ES-I3 (cell line): ENCODE data around the gene TMEM18.

ENCODE experiments used
- H3K36me3 ChIP-seq: 2 replicates; pipeline ENCODE4 v1.6.1; 2013; ENCODE audit warnings: mild to moderate bottlenecking, low read length, control low read depth, moderate library complexity; ENCODE audit not compliant: insufficient read depth
- H3K4me1 ChIP-seq: 2 replicates; pipeline ENCODE4 v1.6.1; 2013; ENCODE audit warnings: mild to moderate bottlenecking, control low read depth, low read length; ENCODE audit not compliant: insufficient read depth
- H3K9ac ChIP-seq: 2 replicates; pipeline ENCODE4 v1.6.1; 2013; ENCODE audit warnings: low read depth, mild to moderate bottlenecking, low read length, moderate library complexity
- H3K9me3 ChIP-seq: 2 replicates; pipeline ENCODE4 v1.6.1; 2013; ENCODE audit warnings: mild to moderate bottlenecking, low read length, moderate library complexity; ENCODE audit not compliant: control insufficient read depth, insufficient read depth

Gene TMEM18

DNA sequence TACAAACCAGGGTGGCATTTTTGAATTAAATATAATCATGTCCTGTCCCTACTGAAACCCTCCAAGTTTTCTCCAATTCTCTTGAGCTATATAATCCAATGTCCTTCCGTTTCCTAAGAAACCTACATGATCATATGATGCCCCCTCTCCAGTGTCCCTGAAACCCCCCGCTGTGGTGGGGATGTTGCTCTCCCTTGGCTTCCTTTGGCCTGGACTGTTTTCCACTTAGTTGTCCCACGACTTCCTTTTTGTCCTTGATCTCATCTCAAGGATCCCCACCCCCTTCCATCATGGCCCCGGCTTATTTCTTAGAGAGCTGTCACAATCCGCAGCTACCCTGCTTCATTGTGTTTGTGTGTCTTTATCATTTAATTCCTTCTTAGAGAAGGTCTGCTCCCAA is 43.8 kb downstream of the TMEM18 start:
- Histone ChIP-seq H3K9ac (no peak overlapping the region), H3K4me1 (no peaks in the 10 kb centered on the region), H3K9me3 (no peaks in the 10 kb centered on the region; the same call in 1 of the 2 replicates)

GRCh38 chr2:632471-632870 is 44.7 kb downstream of the TMEM18 start:
- H3K9me3 ChIP-seq: no peaks in the 10 kb centered on the region; the same call in 1 of the 2 replicates
- H3K36me3 ChIP-seq: no peaks in the 10 kb centered on the region
- no peaks in the 10 kb centered on the region for H3K4me1 ChIP-seq
- no peak overlapping the region for H3K9ac ChIP-seq

More for the DNA sequence above, 43.8 kb downstream of the TMEM18 start:
- H3K36me3 ChIP-seq: no peaks in the 10 kb centered on the region

GRCh38 chr2:631741-632140 is 45.5 kb downstream of the TMEM18 start:
- no peak overlapping the region for H3K9ac ChIP-seq
- H3K36me3 ChIP-seq: no peaks in the 10 kb centered on the region
- no peaks in the 10 kb centered on the region for H3K4me1 ChIP-seq
- H3K9me3 ChIP-seq: no peaks in the 10 kb centered on the region; the same call in 1 of the 2 replicates

DNA sequence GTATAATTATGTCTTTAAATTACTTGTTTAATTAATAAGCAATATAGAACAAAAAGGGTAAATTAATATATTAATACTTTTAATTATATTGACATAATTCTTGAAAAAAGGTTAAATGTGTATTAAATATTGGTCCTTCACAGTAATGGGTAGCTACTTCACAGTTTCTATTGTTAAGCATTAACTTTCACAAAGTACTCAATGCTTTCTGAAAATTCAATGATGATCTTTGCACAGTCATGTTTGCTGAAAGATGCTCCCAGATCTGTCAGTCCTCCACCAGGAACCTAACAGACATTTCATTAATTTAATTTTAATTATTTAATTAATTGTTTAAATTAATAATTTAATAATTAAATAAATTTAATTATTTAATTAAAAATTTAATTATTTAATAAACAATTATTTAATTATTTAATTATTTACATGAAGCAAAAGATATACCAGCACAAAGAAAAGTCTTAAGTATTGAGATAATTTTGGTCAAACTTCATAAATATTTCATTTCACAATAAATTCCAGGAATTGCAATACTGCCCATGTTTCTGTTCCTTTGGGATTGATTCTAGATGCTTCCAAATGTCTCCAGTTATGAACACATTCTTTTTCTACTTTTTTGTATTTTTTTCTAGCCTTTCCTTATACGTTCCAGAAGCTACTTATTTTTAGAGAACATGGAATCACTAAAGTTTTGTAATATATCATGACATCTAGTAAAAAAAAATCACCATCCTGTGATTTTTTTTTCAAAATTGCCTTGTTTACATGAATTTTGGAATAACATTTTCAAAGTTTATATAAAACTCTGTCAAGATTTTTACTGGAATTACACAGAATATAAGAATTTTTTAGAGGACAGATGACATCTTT is 46.5 kb downstream of the TMEM18 start:
- Histone ChIP-seq H3K9ac (no peak overlapping the region), H3K4me1 (no peaks in the 10 kb centered on the region), H3K36me3 (no peaks in the 10 kb centered on the region), H3K9me3 (no peaks in the 10 kb centered on the region; the same call in 1 of the 2 replicates)

- H3K9me3 ChIP-seq: no peaks in the 10 kb centered on the region; the same call in 1 of the 2 replicates
- no peak overlapping the region for H3K9ac ChIP-seq
- no peaks in the 10 kb centered on the region for H3K36me3 ChIP-seq
- H3K4me1 ChIP-seq: no peaks in the 10 kb centered on the region
These were observed 47.2 kb downstream of the TMEM18 start for GRCh38 chr2:629961-630360.

DNA sequence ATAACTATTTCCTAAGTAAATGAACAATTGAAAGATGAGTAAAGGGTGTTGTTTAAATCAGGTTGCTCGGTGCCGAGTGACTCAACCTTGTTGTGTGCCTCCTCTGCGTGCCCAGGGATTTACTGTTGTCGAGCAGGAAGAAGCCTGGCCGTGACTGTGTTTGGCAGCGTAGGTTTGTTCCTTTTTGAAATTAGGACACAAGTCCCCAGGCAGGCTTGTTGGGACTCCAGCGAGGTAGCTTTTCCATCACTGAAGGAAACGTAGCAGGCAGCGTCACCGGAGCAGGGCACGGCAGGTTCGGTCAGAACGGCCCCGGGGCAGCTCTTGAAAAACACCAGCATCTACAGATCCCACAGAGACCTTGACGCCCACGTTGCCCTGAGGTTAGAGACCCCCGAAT is 48.6 kb downstream of the TMEM18 start:
- no peaks in the 10 kb centered on the region; the same call in 1 of the 2 replicates for H3K9me3 ChIP-seq
- no peaks in the 10 kb centered on the region for H3K36me3 ChIP-seq
- no peaks in the 10 kb centered on the region for H3K4me1 ChIP-seq
- H3K9ac ChIP-seq: no peak overlapping the region

GRCh38 chr2:627926-628560 is 49.2 kb downstream of the TMEM18 start:
- Histone ChIP-seq H3K36me3 (no peaks in the 10 kb centered on the region), H3K9ac (no peak overlapping the region), H3K4me1 (no peaks in the 10 kb centered on the region), H3K9me3 (no peaks in the 10 kb centered on the region; the same call in 1 of the 2 replicates)

GRCh38 chr2:627340-627709 is 49.9 kb downstream of the TMEM18 start:
- Histone ChIP-seq H3K9me3 (no peaks in the 10 kb centered on the region; the same call in 1 of the 2 replicates), H3K4me1 (no peaks in the 10 kb centered on the region), H3K36me3 (no peaks in the 10 kb centered on the region)

DNA sequence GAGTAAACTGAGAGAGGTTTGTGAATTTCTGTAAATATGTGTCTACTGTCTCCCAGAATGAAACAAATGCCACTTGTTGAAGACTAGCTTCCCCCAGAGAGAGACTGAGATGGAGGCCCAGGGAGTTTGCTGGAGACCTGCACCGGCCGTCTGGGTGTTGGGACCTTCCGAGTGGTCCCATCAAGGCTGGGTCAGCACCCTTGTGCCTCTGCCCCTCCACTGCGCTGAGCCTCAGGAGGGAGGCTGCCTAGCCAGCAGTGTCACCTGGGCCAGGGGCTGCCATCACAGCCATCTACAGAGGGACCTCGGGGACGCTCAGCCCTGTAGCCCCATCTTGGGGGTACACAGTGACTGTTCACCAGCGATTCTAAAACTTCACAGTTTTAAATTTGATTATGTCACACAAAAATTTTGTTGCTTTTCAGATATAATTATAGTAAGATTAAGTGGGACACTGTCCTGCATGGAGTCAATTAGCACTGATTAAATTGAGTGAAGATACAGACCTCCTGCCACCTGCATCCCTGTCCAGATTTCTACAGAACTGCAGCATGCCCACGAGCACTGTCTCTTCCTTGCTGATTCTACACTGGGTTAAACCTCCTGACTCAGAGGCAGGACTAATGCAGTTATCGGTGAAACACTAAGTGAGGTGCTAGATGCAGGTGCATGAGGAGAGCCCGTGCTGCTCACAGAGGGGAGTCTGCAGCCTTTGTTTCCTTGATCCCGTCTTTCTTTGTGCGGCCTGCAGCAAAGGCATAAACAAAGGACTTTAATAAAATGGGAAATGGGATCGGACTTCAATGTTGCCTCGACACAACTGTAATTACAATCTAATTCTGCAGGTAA is 50.5 kb downstream of the TMEM18 start:
- Histone ChIP-seq H3K36me3 (no peaks in the 10 kb centered on the region), H3K9me3 (no peaks in the 10 kb centered on the region; the same call in 1 of the 2 replicates), H3K9ac (no peak overlapping the region), H3K4me1 (no peaks in the 10 kb centered on the region)

More at GRCh38 chr2:627340-627709, 49.9 kb downstream of the TMEM18 start:
- H3K9ac ChIP-seq: no peak overlapping the region

DNA sequence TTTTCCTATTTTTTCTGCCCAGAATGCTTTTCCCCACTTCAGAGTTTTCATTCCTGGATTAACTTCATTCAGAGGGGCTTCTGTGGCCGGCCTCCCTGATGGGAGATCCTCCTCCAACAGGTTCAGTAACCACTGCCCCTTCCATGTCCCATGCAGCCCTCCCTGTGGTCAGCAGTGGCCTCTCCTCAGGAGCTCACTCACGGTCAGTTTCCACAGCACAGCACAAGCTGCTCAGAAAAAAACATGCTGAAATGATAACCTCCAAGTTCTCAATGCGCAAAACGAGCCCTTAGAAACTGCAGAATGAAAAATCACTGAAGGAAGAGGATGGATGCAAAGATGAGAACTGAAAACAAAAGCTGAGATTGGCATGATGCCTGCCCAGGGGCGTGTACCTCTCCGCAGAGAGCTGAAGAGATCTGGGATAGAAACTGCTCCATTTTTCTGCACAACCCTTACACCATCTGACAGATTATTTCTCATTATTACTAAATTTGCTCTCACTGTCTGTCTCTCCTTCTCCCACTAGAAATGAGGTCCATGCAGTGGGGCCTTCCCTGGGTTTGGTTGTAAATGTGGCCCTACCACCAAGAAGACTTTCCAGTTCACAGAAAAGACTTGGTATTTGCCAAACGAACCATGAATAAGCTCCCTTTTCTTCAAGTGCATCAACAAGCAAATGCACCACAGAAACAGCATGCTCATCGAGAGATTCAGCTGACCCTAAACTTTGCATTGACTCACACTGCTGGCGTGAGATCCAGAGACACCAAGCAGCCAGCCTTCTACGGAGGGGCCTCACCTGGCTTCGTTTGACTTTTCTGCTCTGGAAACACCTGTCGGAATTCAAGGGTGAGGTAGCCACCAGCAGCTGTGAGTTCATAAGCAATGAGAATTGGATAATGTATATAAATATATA is 51.5 kb downstream of the TMEM18 start:
- Histone ChIP-seq H3K4me1 (no peaks in the 10 kb centered on the region), H3K9ac (no peak overlapping the region), H3K9me3 (no peaks in the 10 kb centered on the region), H3K36me3 (no peaks in the 10 kb centered on the region)

GRCh38 chr2:624551-625347 is 52.5 kb downstream of the TMEM18 start:
- Histone ChIP-seq H3K4me1 (no peaks in the 10 kb centered on the region), H3K9me3 (no peaks in the 10 kb centered on the region), H3K36me3 (no peaks in the 10 kb centered on the region)

GRCh38 chr2:624096-624495 is 53.1 kb downstream of the TMEM18 start:
- H3K36me3 ChIP-seq: no peaks in the 10 kb centered on the region
- H3K9me3 ChIP-seq: no peaks in the 10 kb centered on the region
- no peak overlapping the region for H3K9ac ChIP-seq
- H3K4me1 ChIP-seq: no peaks in the 10 kb centered on the region

More at GRCh38 chr2:624551-625347, 52.5 kb downstream of the TMEM18 start:
- no peak overlapping the region for H3K9ac ChIP-seq
